GM10266 (cell line): Measurements from ENCODE around the gene AJUBA.
"Not testable (repeated sequence)": the region's sequence is repeated elsewhere in the genome, so short reads cannot be mapped to it uniquely, and the experiment has no call there.

Experiments
- DNase-seq: peaks from one replicate; pipeline ENCODE4 v3.0.0; 2012; ENCODE audit errors: extremely low spot score
- CTCF ChIP-seq: IDR thresholded peaks from 2 replicates; pipeline ENCODE4 v1.5.1; 2012; ENCODE audit warnings: mild to moderate bottlenecking, low read depth; ENCODE audit not compliant: control insufficient read depth, insufficient read depth; ENCODE audit errors: missing control alignments

AJUBA gene

GRCh38 chr14:23006188-23006534 is 23.8 kb upstream of the AJUBA start:
- no peak for DNase-seq
- no peak for TF ChIP-seq CTCF

- TF ChIP-seq CTCF, result no peak
- DNase-seq, result no peak
These were observed 23.3 kb upstream of the AJUBA start for GRCh38 chr14:23005451-23006187.

GRCh38 chr14:23004274-23004673 is 21.9 kb upstream of the AJUBA start:
- not testable (repeated sequence) for DNase-seq

- DNase-seq, result no peak
- TF ChIP-seq CTCF, result no peak
These were observed 20.2 kb upstream of the AJUBA start for GRCh38 chr14:23002592-23002991.

GRCh38 chr14:23000860-23001259 is 18.5 kb upstream of the AJUBA start:
- no peak for DNase-seq
- no peak for TF ChIP-seq CTCF

GRCh38 chr14:22998329-22999012 is 16.1 kb upstream of the AJUBA start:
- TF ChIP-seq CTCF, result no peak
- no peak for DNase-seq

GRCh38 chr14:22997676-22998323 is 15.4 kb upstream of the AJUBA start:
- no peak for DNase-seq
- TF ChIP-seq CTCF, result no peak
